SU-DHL-6 (cell line): Measurements from ENCODE around the gene INTS3.
A peak's percentile ranks its signal among the peaks of the same experiment; 100 is the strongest.

Experiments used
- H2AFZ ChIP-seq: fragments of 200-600 bp; sonication (generic); 2 replicates; pipeline ENCODE4 v1.6.1; 2014; ENCODE audit warnings: low read depth, mild to moderate bottlenecking, moderate library complexity, mixed read lengths, antibody characterized with exemption, low read length; ENCODE audit not compliant: severe bottlenecking
- H3F3A ChIP-seq: fragments of 200-600 bp; shearing (Covaris generic); 2 replicates; pipeline ENCODE4 v1.6.0; 2016; ENCODE audit warnings: antibody characterized with exemption, mild to moderate bottlenecking; ENCODE audit not compliant: insufficient read depth
- H3K27ac ChIP-seq: fragments of 200-600 bp; sonication (generic); 2 replicates; pipeline ENCODE4 v1.5.1; 2016; ENCODE audit warnings: low read depth, mild to moderate bottlenecking, low read length, moderate library complexity, mixed read lengths
- H3K27me3 ChIP-seq: fragments of 200-600 bp; sonication (generic), shearing (Covaris generic); 2 replicates; pipeline ENCODE4 v1.6.0; 2014; ENCODE audit warnings: mild to moderate bottlenecking, low read length
- H3K36me3 ChIP-seq: fragments of 200-600 bp; sonication (generic); 2 replicates; pipeline ENCODE4 v1.6.1; 2014; ENCODE audit warnings: mild to moderate bottlenecking, low read length, mixed read lengths
- H3K4me2 ChIP-seq: fragments of 300-600, 200-600 bp; shearing (Covaris generic), sonication (generic); 2 replicates; pipeline ENCODE4 v1.6.0; 2014; ENCODE audit warnings: low read length, low read depth, mild to moderate bottlenecking; ENCODE audit not compliant: poor library complexity, severe bottlenecking
- H3K4me3 ChIP-seq: fragments of 200-600 bp; sonication (generic); 2 replicates; pipeline ENCODE4 v1.5.1; 2014; ENCODE audit warnings: antibody characterized with exemption, low read length, mild to moderate bottlenecking, mixed read lengths; ENCODE audit not compliant: insufficient read depth, poor library complexity, severe bottlenecking
- H3K79me2 ChIP-seq: fragments of 200-600 bp; sonication (generic); 2 replicates; pipeline ENCODE4 v1.6.1; 2014; ENCODE audit warnings: mild to moderate bottlenecking, low read length, moderate library complexity; ENCODE audit not compliant: insufficient read depth
- H3K9ac ChIP-seq: fragments of 200-600 bp; sonication (generic); 2 replicates; pipeline ENCODE4 v1.7.0; 2014; ENCODE audit warnings: mild to moderate bottlenecking, low read length
- H3K9me2 ChIP-seq: fragments of 200-600 bp; sonication (generic); replicated peaks from 2 replicates; pipeline ENCODE4 v1.6.1; 2014; ENCODE audit warnings: low read length; ENCODE audit not compliant: insufficient read depth
- H3K9me3 ChIP-seq: fragments of 200-600 bp; sonication (generic); 2 replicates; pipeline ENCODE4 v1.6.1; 2014; ENCODE audit warnings: low read length, mixed read lengths; ENCODE audit not compliant: insufficient read depth
- H4K20me1 ChIP-seq: fragments of 200-600 bp; sonication (generic); 2 replicates; pipeline ENCODE4 v1.6.1; 2014; ENCODE audit warnings: low read depth, mild to moderate bottlenecking, antibody characterized with exemption, low read length, moderate library complexity, mixed read lengths
- CTCF ChIP-seq: fragments of 200-600 bp; sonication (generic); IDR thresholded peaks from one replicate; pipeline ENCODE4 v1.5.1; 2017; ENCODE audit warnings: antibody characterized with exemption, mild to moderate bottlenecking, low read length, moderate library complexity; ENCODE audit not compliant: insufficient read depth, poor library complexity, severe bottlenecking
- EZH2phosphoT487 ChIP-seq: fragments of 200-600 bp; sonication (generic), shearing (Covaris generic); conservative IDR thresholded peaks from 2 replicates; pipeline ENCODE4 v1.6.1; 2018; ENCODE audit warnings: mild to moderate bottlenecking, antibody characterized with exemption, low read length, moderate library complexity, mixed read lengths

INTS3 gene

GRCh38 chr1:153805886-153806719, 78.3 kb downstream of the INTS3 start:
- Histone ChIP-seq H4K20me1 (no peaks in the 10 kb centered on the region), H3K79me2 (no peaks in the 10 kb centered on the region), H3K9ac (peak overlapping the region; percentile 41), H2AFZ (no peak overlapping the region), H3K9me3 (no peaks in the 10 kb centered on the region), H3K4me2 (peak overlapping the region; percentile 57), H3K36me3 (peaks cover under 1% of the 10 kb centered on the region; the same call in 1 of the 2 replicates), H3K27me3 (no peaks in the 10 kb centered on the region), H3F3A (peaks cover 19% of the 10 kb centered on the region), H3K27ac (peak overlapping the region; percentile 94), H3K4me3 (no peak overlapping the region), H3K9me2 (no peaks in the 10 kb centered on the region)
- TF ChIP-seq CTCF (no peak), EZH2phosphoT487 (no peak)

GRCh38 chr1:153816283-153816889, 88.5 kb downstream of the INTS3 start:
- H3K27me3 ChIP-seq = no peaks in the 10 kb centered on the region
- no peak overlapping the region for H3K4me3 ChIP-seq
- peaks cover 10% of the 10 kb centered on the region; the same call in 1 of the 2 replicates for H3K79me2 ChIP-seq
- H3K9me3 ChIP-seq = no peaks in the 10 kb centered on the region
- no peak overlapping the region for H3K27ac ChIP-seq
- TF ChIP-seq CTCF (no peak), EZH2phosphoT487 (no peak)
- H3F3A ChIP-seq = peaks cover 7% of the 10 kb centered on the region
- H3K9ac ChIP-seq = no peak overlapping the region
- peaks cover 37% of the 10 kb centered on the region for H3K36me3 ChIP-seq
- H3K9me2 ChIP-seq = no peaks in the 10 kb centered on the region
- H2AFZ ChIP-seq = no peak overlapping the region
- no peaks in the 10 kb centered on the region for H4K20me1 ChIP-seq
- H3K4me2 ChIP-seq = no peak overlapping the region

GRCh38 chr1:153818876-153819275, 91.0 kb downstream of the INTS3 start:
- Histone ChIP-seq H3K27ac (peak overlapping the region; percentile 72; the same call in 1 of the 2 replicates), H3K27me3 (no peaks in the 10 kb centered on the region), H4K20me1 (no peaks in the 10 kb centered on the region), H3K4me3 (no peak overlapping the region), H3K9me2 (no peaks in the 10 kb centered on the region), H3K79me2 (peaks cover 13% of the 10 kb centered on the region; the same call in 1 of the 2 replicates), H2AFZ (no peak overlapping the region), H3K9ac (no peak overlapping the region), H3K4me2 (no peak overlapping the region), H3K36me3 (peaks cover 26% of the 10 kb centered on the region), H3F3A (peaks cover 18% of the 10 kb centered on the region), H3K9me3 (no peaks in the 10 kb centered on the region)
- no peak for TF ChIP-seq EZH2phosphoT487
- TF ChIP-seq CTCF = no peak
